HepG2 (cell line): ENCODE measurements around the gene THRA. TPM values are rescaled to one million over a fixed set of nuclear protein-coding genes. Genes with fewer than 3 reads are reported as not detected.
A peak's percentile ranks its signal among the peaks of the same experiment; 100 is the strongest.

Experiments used
- CEBPZ ChIP-seq: IDR thresholded peaks from 2 replicates; pipeline ENCODE4 v1.6.1; 2012; ENCODE audit warnings: low read length, improper control_type of control experiment
- DZIP1 ChIP-seq: sonication (generic); formaldehyde crosslinking; IDR thresholded peaks from 2 replicates; pipeline ENCODE4 v1.5.0; 2020; ENCODE audit warnings: mild to moderate bottlenecking, missing genetic modification reagents
- EP300 ChIP-seq, 3 experiments: sonication (generic) in 1 of 3; formaldehyde crosslinking in 1 of 3; IDR thresholded peaks; 2 replicates each; pipeline versions ENCODE4 v1.5.1 to v1.6.1; 2011 to 2020; ENCODE audit warnings: low read depth in 2 of 3, low read length in 2 of 3, borderline replicate concordance in 1 of 3, improper control_type of control experiment in 1 of 3, mild to moderate bottlenecking in 1 of 3, missing genetic modification reagents in 1 of 3, moderate library complexity in 1 of 3
- FOXA3 ChIP-seq: IDR thresholded peaks from 2 replicates; pipeline ENCODE4 v1.6.1; 2016; ENCODE audit warnings: missing genetic modification reagents, missing compliant biosample characterization
- GLI4 ChIP-seq: sonication (generic); formaldehyde crosslinking; IDR thresholded peaks from 2 replicates; pipeline ENCODE4 v1.5.1; 2020; ENCODE audit warnings: missing genetic modification reagents, mild to moderate bottlenecking, moderate library complexity, borderline replicate concordance
- HIC2 ChIP-seq: sonication (generic); formaldehyde crosslinking; IDR thresholded peaks from 2 replicates; pipeline ENCODE4 v1.9.0; 2022; ENCODE audit warnings: low read depth, missing genetic modification reagents
- KDM1A ChIP-seq: IDR thresholded peaks from 2 replicates; pipeline ENCODE4 v1.6.1; 2016; ENCODE audit warnings: missing compliant biosample characterization
- KDM2A ChIP-seq: sonication (generic); formaldehyde crosslinking; IDR thresholded peaks from 2 replicates; pipeline ENCODE4 v1.4.0; 2020; ENCODE audit warnings: low read depth, missing genetic modification reagents, borderline replicate concordance
- RFXANK ChIP-seq: IDR thresholded peaks from 2 replicates; pipeline ENCODE4 v1.6.1; 2016
- TBP ChIP-seq: sonication (generic); formaldehyde crosslinking; IDR thresholded peaks from 2 replicates; pipeline ENCODE4 v1.5.0; 2020; ENCODE audit warnings: missing genetic modification reagents
- ZBED4 ChIP-seq: sonication (generic); formaldehyde crosslinking; IDR thresholded peaks from 2 replicates; pipeline ENCODE4 v1.4.0; 2020; ENCODE audit warnings: missing genetic modification reagents, borderline replicate concordance
- ZBTB46 ChIP-seq: sonication (generic); formaldehyde crosslinking; IDR thresholded peaks from 2 replicates; pipeline ENCODE4 v1.4.0; 2020; ENCODE audit warnings: mild to moderate bottlenecking, missing genetic modification reagents, borderline replicate concordance
- ZNF343 ChIP-seq: sonication (generic); formaldehyde crosslinking; IDR thresholded peaks from 2 replicates; pipeline ENCODE4 v1.4.0; 2020; ENCODE audit warnings: mild to moderate bottlenecking, missing genetic modification reagents
- ZNF616 ChIP-seq: sonication (generic); formaldehyde crosslinking; IDR thresholded peaks from 2 replicates; pipeline ENCODE4 v1.5.0; 2020; ENCODE audit warnings: low read depth, mild to moderate bottlenecking, missing genetic modification reagents
- ZNF678 ChIP-seq: sonication (generic); formaldehyde crosslinking; IDR thresholded peaks from 2 replicates; pipeline ENCODE4 v1.4.0; 2020; ENCODE audit warnings: mild to moderate bottlenecking, missing genetic modification reagents
- polyA plus RNA-seq, 8 experiments: library from polyadenylated mRNA; depleted of rRNA in 3 of 8; stranded (reverse) in 7 of 8; unstranded in 1 of 8; fragments of >200 nt; fragmentation: Illumina TruSeq in 4 of 8; extraction: Trizol in 4 of 8; gene quantifications; 2 replicates each; pipeline versions ENCODE4 v1.2.1 to v1.2.3, GENCODE V29; 2011 to 2016; ENCODE audit warnings: low read depth in 4 of 8, missing spikeins in 1 of 8, mixed read lengths in 1 of 8; ENCODE audit not compliant: insufficient read depth in 1 of 8
- total RNA-seq, 5 experiments: library from RNA; depleted of rRNA; stranded (reverse); fragments of >200 nt; fragmentation: Illumina TruSeq; extraction: Trizol; gene quantifications; 2 replicates each; pipeline ENCODE4 v1.2.3, GENCODE V29; 2016; ENCODE audit warnings: low read depth in 1 of 5

THRA gene
- total and polyA plus RNA-seq, 2 of the 13 experiments (the other 11 are each of a cell fraction or from before 2014, with no cell fraction given) = 8.0 to 9.9 TPM

GRCh38 chr17:40139566-40140058, 76.8 kb downstream of the THRA start (continued):
- TF ChIP-seq HIC2 (CRISPR knock-in tag) = no peak
- no peak; the same call in 1 of the 2 replicates for TF ChIP-seq GLI4
- no peak for TF ChIP-seq ZNF678 (CRISPR knock-in tag)
- TF ChIP-seq FOXA3 (CRISPR knock-in tag) = peak; percentile 6; the same call in 1 of the 2 replicates
- no peak for TF ChIP-seq ZNF616 (CRISPR knock-in tag)
- TF ChIP-seq KDM2A = peak; percentile 50; the same call in 1 of the 2 replicates
- TF ChIP-seq TBP (CRISPR knock-in tag) = peak; percentile 40; the same call in 1 of the 2 replicates
- TF ChIP-seq CEBPZ = no peak
- 0 out of 2 replicates have a peak, but pooled peaks have one; percentile 25 for TF ChIP-seq KDM1A (CRISPR knock-in tag)
- no peak for TF ChIP-seq EP300 (IDR thresholded peaks at IDR 0.05; ENCODE audit: low read depth in 2 of 2, low read length in 2 of 2)
- TF ChIP-seq EP300 (CRISPR knock-in tag; IDR thresholded peaks at IDR 0.05; ENCODE audit: borderline replicate concordance) = no peak
- no peak for TF ChIP-seq ZBED4 (CRISPR knock-in tag)
- 0 out of 2 replicates have a peak, but pooled peaks have one; percentile 6 for TF ChIP-seq ZBTB46 (CRISPR knock-in tag)
- TF ChIP-seq RFXANK (CRISPR knock-in tag) = peak; percentile 51
- TF ChIP-seq ZNF343 (CRISPR knock-in tag) = no peak
- TF ChIP-seq DZIP1 (CRISPR knock-in tag) = no peak
